GM12878 (cell line): ENCODE data around the gene CDH4. TPM values are rescaled to one million over a fixed set of nuclear protein-coding genes. Genes with fewer than 3 reads are reported as not detected.

Source experiments
- ATAC-seq: fragments of 200-7000 bp; cut with Tn5 transposase; 3 replicates; pipeline ENCODE4 v1.9.1; 2020; ENCODE audit warnings: mild to moderate bottlenecking, moderate library complexity
- BruUV-seq: library from RNA; stranded (reverse); fragments of 400-500 nt; replicated peaks from 2 replicates; lab custom pipeline; 2021; lab: Mats Ljungman, UMichigan
- CTCF ChIA-PET: fragments of 300-600 bp; sonication (Branson Sonifier 250); formaldehyde crosslinking; extraction: SDS; loops from one replicate; lab custom pipeline; 2021; ENCODE audit warnings: inconsistent platforms; lab: Yijun Ruan, JAX
- POLR2A ChIA-PET: fragments of 350-600 bp; formaldehyde crosslinking; extraction: SDS; loops from one replicate; lab custom pipeline; 2021; ENCODE audit warnings: inconsistent platforms; lab: Charles Lee
- RAD21 ChIA-PET: fragments of 300-600 bp; sonication (Branson Sonifier 250); formaldehyde crosslinking; loops from one replicate; lab custom pipeline; 2023; ENCODE audit warnings: antibody characterized with exemption; ENCODE audit not compliant: unreplicated experiment; lab: Charles Lee
- SMC1A ChIA-PET: fragments of 300-600 bp; sonication (Branson Sonifier 250); formaldehyde crosslinking; loops from one replicate; lab custom pipeline; 2023; ENCODE audit not compliant: unreplicated experiment, uncharacterized antibody; lab: Charles Lee
- DNase-seq: peaks from one replicate; pipeline ENCODE4 v3.0.0-alpha.2; 2011; ENCODE audit warnings: low read depth, low spot score
- FAIRE-seq: peaks from 3 replicates; lab custom pipeline; 2011; peaks lifted over from hg19 to GRCh38; lab: Jason Lieb, UNC
- H2AFZ ChIP-seq: 2 replicates; pipeline ENCODE4 v1.6.0; 2011; ENCODE audit warnings: low read depth, low read length, control low read depth; ENCODE audit not compliant: control insufficient read depth
- H3K27ac ChIP-seq: 2 replicates; pipeline ENCODE4 v1.5.1; 2011; ENCODE audit warnings: control low read depth; ENCODE audit not compliant: control insufficient read depth, insufficient read depth
- H3K27me3 ChIP-seq, 2 experiments: replicated peaks in 1 of 2; 2 replicates each; pipeline versions ENCODE4 v1.6.0 to v1.6.1; 2011; ENCODE audit warnings: low read length in 1 of 2; ENCODE audit not compliant: control insufficient read depth in 2 of 2, insufficient read depth in 2 of 2
- H3K36me3 ChIP-seq, 2 experiments: 2 replicates each; pipeline ENCODE4 v1.5.1; 2011; ENCODE audit warnings: low read length in 1 of 2; ENCODE audit not compliant: control insufficient read depth in 2 of 2, insufficient read depth in 2 of 2
- H3K4me1 ChIP-seq: 2 replicates; pipeline ENCODE4 v1.6.1; 2011; ENCODE audit warnings: mild to moderate bottlenecking, low read length, moderate library complexity, mixed read lengths; ENCODE audit not compliant: control insufficient read depth, insufficient read depth
- H3K4me2 ChIP-seq: 2 replicates; pipeline ENCODE4 v1.6.0; 2011; ENCODE audit warnings: control low read depth; ENCODE audit not compliant: control insufficient read depth, insufficient read depth
- H3K4me3 ChIP-seq: fragments of 200-600 bp; sonication (generic); 2 replicates; pipeline ENCODE4 v1.5.1; 2016
- H3K79me2 ChIP-seq: 2 replicates; pipeline ENCODE4 v1.6.0; 2011; ENCODE audit warnings: low read length; ENCODE audit not compliant: control insufficient read depth, insufficient read depth
- H3K9ac ChIP-seq: 2 replicates; pipeline ENCODE4 v1.8.0; 2011; ENCODE audit warnings: low read length, control low read depth, mixed read lengths; ENCODE audit not compliant: control insufficient read depth, insufficient read depth
- H3K9me3 ChIP-seq: replicated peaks from 3 replicates; pipeline ENCODE4 v1.5.1; 2011; ENCODE audit warnings: mild to moderate bottlenecking, low read length; ENCODE audit not compliant: control insufficient read depth, insufficient read depth
- H4K20me1 ChIP-seq: 2 replicates; pipeline ENCODE4 v1.6.0; 2011; ENCODE audit not compliant: control insufficient read depth, insufficient read depth
- LARP7 ChIP-seq: fragments of 450-650 bp; IDR thresholded peaks from 2 replicates; pipeline ENCODE4 v1.6.1; 2017; ENCODE audit warnings: mild to moderate bottlenecking
- MXI1 ChIP-seq: fragments of 150-350 bp; IDR thresholded peaks from 2 replicates; pipeline ENCODE4 v1.6.1; 2011; ENCODE audit warnings: low read depth, mild to moderate bottlenecking, inconsistent platforms, low read length, improper control_type of control experiment
- MYC ChIP-seq: IDR thresholded peaks from 2 replicates; pipeline ENCODE4 v1.6.1; 2011; ENCODE audit warnings: mild to moderate bottlenecking, low read length, moderate library complexity, inconsistent platforms; ENCODE audit not compliant: insufficient read depth, insufficient replicate concordance, insufficient read length, severe bottlenecking
- ZSCAN29 ChIP-seq: fragments of 450-650 bp; IDR thresholded peaks from 2 replicates; pipeline ENCODE4 v1.6.1; 2017; ENCODE audit warnings: mild to moderate bottlenecking, moderate library complexity
- WGBS: methylation state at CpG from one replicate; pipeline ENCODE4 v1.1.6; 2016; ENCODE audit warnings: low lambda C conversion rate; ENCODE audit not compliant: insufficient replicate concordance, insufficient coverage; ENCODE audit errors: missing lambda C conversion rate; 5-methylcytosine and 5-hydroxymethylcytosine counted together
- in situ Hi-C: fragments of 300-500 bp; cut with MboI; formaldehyde crosslinking; loops from 9 replicates; pipeline ENCODE4 v1.14.3; 2018; ENCODE audit warnings: mixed read lengths
- intact Hi-C: fragments of 100-400 bp; cut with micrococcal nuclease; formaldehyde crosslinking; loops from one replicate; pipeline ENCODE4 v1.14.2; 2022; ENCODE audit not compliant: unreplicated experiment
- polyA plus RNA-seq, 11 experiments: library from polyadenylated mRNA; depleted of rRNA in 4 of 11; unstranded in 6 of 11; stranded (reverse) in 5 of 11; fragments of >200 nt; fragmentation: Nextera tagmentation in 4 of 11; fragmentation: Illumina TruSeq in 1 of 11; extraction: Ambion mirVana in 4 of 11; extraction: Trizol in 1 of 11; gene quantifications; 1 replicate in 1 of 11; 2 replicates in 10 of 11; pipeline versions ENCODE4 v1.2.1 to v1.2.3, GENCODE V29; 2011 to 2016; ENCODE audit warnings: inconsistent platforms in 2 of 11, missing spikeins in 2 of 11, low read depth in 1 of 11
- total RNA-seq, 4 experiments: library from RNA; depleted of rRNA in 3 of 4; stranded (reverse); fragments of >200 nt in 3 of 4; fragmentation: Illumina TruSeq in 1 of 4; extraction: Trizol in 1 of 4; gene quantifications; 2 replicates each; pipeline versions ENCODE4 v1.2.1 to v1.2.3, GENCODE V29; 2013 to 2021
- TF ChIP-seq, protein P1 (sequence below): fragments of 450-650 bp; IDR thresholded peaks from 2 replicates; pipeline ENCODE4 v1.6.1; 2014; ENCODE audit warnings: mild to moderate bottlenecking

CDH4 gene
- total and polyA plus RNA-seq, 10 of the 15 experiments (the other 5 are each of a cell fraction or from before 2014, with no cell fraction given), result not detected

DNA sequence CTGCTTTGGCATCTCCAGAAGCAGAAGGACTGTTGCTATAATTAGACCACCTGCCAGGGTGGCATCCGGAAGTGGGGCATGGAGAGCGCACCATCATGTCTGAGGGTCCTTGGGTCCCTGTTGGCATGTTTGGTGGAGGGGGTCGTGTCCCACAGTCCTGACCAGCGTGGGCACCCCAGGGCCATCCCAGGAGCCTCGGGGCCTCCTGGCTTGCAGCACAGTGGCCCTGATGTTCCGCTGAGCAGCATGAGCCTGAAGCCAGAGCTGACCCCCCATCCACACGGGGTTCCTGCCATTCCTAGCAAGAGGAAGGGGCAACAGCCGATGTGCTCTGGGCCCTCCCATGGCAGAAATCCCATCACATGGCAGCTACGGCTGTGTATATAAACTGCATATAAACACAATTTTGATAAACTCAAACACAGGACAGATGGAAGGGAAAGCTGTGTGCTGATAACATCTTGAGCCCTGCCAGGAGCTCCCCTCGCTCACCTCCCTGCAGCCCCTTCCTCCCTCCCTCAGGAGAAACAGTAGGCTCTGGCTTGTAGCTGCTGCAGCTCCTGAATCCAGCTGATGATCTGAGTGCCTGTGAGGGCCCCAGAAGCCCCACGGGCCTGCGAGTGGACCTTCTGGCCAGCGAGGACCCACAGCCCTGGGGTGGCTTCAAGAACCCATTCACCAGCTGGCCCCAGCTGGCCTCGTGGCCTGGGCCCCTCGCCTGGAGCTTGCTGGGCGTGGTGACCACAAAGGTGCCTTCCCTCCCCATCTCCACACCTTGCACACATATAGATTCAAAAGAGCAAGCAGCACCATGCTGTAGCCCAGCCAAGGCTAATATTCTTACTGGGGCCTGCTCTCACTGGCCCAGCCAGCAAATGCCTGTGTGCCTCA is 321.6 kb downstream of the CDH4 start:
- 16% methylated on average over 16 of the region's 16 CpGs for WGBS
- ChIA-PET POLR2A (no interaction called here), CTCF (no interaction called here), SMC1A (no interaction called here), RAD21 (no interaction called here)
- ATAC-seq, result no peak
- Histone ChIP-seq H2AFZ (no peak overlapping the region), H3K27ac (no peak overlapping the region), H3K4me1 (no peaks in the 10 kb centered on the region), H4K20me1 (no peaks in the 10 kb centered on the region), H3K9ac (no peak overlapping the region), H3K36me3 (no peaks in the 10 kb centered on the region), H3K4me2 (no peak overlapping the region), H3K27me3 (no peaks in the 10 kb centered on the region), H3K9me3 (no peaks in the 10 kb centered on the region; the same call in 2 of the 3 replicates), H3K4me3 (no peak overlapping the region), H3K79me2 (no peaks in the 10 kb centered on the region)
- intact Hi-C loops, result no loop called here
- no peak for FAIRE-seq
- no peak for DNase-seq
- BruUV-seq, result no TSS peak
- in situ Hi-C loops, result no loop called here
- TF ChIP-seq MYC (no peak), MXI1 (no peak), LARP7 (no peak), ZSCAN29 (no peak)
- TF ChIP-seq, protein P1, sequence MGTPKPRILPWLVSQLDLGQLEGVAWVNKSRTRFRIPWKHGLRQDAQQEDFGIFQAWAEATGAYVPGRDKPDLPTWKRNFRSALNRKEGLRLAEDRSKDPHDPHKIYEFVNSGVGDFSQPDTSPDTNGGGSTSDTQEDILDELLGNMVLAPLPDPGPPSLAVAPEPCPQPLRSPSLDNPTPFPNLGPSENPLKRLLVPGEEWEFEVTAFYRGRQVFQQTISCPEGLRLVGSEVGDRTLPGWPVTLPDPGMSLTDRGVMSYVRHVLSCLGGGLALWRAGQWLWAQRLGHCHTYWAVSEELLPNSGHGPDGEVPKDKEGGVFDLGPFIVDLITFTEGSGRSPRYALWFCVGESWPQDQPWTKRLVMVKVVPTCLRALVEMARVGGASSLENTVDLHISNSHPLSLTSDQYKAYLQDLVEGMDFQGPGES, result no peak
